ENCODE results near the gene ARSI.

ARSI gene

DNA sequence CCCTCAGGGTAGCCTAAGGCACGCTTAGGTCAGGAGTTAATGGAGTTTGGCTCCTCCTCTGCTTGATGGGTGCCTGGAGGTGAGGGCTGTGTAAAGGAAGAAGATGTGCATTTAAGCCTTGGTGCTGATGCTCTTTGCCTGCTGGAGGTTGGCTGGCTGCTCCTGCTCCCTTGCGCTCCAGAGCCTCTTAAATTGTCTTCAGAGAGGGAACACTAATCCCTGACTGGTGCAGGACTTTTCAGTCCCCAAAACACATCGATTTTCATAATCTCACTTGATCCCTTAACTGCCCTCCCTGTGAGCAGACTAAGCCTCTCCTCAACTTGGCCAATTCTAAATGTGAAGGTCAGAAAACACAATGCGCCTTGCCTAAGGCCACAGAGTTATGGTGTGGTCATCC lies 38.6 kb upstream of the ARSI start:
- DNase-seq (ENCODE audit: low read depth in 1 of 2, low spot score in 1 of 2): no peak
- TF ChIP-seq GABPA (IDR thresholded peaks at IDR 0.05; ENCODE audit: low read depth) (no peak), SPI1 (IDR thresholded peaks at IDR 0.05; ENCODE audit: borderline replicate concordance, low read depth) (no peak), POLR2AphosphoS5 (IDR thresholded peaks at IDR 0.05; ENCODE audit: low read depth) (no peak)
- TF ChIP-seq, protein P1, sequence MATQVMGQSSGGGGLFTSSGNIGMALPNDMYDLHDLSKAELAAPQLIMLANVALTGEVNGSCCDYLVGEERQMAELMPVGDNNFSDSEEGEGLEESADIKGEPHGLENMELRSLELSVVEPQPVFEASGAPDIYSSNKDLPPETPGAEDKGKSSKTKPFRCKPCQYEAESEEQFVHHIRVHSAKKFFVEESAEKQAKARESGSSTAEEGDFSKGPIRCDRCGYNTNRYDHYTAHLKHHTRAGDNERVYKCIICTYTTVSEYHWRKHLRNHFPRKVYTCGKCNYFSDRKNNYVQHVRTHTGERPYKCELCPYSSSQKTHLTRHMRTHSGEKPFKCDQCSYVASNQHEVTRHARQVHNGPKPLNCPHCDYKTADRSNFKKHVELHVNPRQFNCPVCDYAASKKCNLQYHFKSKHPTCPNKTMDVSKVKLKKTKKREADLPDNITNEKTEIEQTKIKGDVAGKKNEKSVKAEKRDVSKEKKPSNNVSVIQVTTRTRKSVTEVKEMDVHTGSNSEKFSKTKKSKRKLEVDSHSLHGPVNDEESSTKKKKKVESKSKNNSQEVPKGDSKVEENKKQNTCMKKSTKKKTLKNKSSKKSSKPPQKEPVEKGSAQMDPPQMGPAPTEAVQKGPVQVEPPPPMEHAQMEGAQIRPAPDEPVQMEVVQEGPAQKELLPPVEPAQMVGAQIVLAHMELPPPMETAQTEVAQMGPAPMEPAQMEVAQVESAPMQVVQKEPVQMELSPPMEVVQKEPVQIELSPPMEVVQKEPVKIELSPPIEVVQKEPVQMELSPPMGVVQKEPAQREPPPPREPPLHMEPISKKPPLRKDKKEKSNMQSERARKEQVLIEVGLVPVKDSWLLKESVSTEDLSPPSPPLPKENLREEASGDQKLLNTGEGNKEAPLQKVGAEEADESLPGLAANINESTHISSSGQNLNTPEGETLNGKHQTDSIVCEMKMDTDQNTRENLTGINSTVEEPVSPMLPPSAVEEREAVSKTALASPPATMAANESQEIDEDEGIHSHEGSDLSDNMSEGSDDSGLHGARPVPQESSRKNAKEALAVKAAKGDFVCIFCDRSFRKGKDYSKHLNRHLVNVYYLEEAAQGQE (IDR thresholded peaks at IDR 0.05; ENCODE audit: insufficient replicate concordance, low read depth): no peak
- TF ChIP-seq, protein P2, sequence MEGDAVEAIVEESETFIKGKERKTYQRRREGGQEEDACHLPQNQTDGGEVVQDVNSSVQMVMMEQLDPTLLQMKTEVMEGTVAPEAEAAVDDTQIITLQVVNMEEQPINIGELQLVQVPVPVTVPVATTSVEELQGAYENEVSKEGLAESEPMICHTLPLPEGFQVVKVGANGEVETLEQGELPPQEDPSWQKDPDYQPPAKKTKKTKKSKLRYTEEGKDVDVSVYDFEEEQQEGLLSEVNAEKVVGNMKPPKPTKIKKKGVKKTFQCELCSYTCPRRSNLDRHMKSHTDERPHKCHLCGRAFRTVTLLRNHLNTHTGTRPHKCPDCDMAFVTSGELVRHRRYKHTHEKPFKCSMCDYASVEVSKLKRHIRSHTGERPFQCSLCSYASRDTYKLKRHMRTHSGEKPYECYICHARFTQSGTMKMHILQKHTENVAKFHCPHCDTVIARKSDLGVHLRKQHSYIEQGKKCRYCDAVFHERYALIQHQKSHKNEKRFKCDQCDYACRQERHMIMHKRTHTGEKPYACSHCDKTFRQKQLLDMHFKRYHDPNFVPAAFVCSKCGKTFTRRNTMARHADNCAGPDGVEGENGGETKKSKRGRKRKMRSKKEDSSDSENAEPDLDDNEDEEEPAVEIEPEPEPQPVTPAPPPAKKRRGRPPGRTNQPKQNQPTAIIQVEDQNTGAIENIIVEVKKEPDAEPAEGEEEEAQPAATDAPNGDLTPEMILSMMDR (IDR thresholded peaks at IDR 0.05; ENCODE audit: insufficient read depth, low read length): no peak
- no peak overlapping the region for H3K4me3 ChIP-seq (replicated peaks; ENCODE audit: insufficient read depth, low read length)
- no peak overlapping the region for H3K27ac ChIP-seq (replicated peaks)
- no peaks in the 10 kb centered on the region for H3K27me3 ChIP-seq (ENCODE audit: insufficient read depth, poor library complexity, severe bottlenecking)

DNA sequence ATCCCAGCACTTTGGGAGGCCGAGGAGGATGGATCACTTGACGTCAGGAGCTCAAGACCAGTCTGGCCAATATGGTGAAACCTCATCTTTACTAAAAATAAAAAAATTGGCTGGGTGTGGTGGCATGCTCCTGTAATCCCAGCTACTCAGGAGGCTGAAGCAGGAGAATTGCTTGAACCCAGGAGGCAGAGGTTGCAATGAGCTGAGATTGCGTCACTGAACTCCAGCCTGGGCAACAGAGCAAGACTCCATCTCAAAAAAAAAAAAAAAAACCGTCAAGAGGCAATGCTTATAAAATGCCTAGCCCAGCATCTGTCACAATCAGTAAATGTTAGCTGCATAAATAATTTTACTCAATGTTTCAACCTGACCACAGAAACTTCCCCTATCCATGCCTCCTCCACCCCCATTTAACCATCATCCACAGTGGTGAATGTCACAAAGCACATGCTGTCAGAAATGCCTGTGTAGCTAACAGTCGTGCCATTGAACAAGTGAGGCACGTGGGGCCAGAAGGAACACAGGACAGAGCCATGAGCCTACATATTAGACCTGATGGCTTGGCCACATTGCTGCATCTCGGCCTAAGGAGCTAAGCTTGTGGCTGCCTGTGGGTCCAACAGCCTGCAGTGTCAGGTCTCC lies 38.0 kb upstream of the ARSI start:
- H3K4me3 ChIP-seq (replicated peaks; ENCODE audit: insufficient read depth, low read length): no peak overlapping the region
- H3K27ac ChIP-seq (replicated peaks): no peak overlapping the region
- no peaks in the 10 kb centered on the region for H3K27me3 ChIP-seq (ENCODE audit: insufficient read depth, poor library complexity, severe bottlenecking)
- TF ChIP-seq GABPA (IDR thresholded peaks at IDR 0.05; ENCODE audit: low read depth) (no peak), SPI1 (IDR thresholded peaks at IDR 0.05; ENCODE audit: borderline replicate concordance, low read depth) (no peak), POLR2AphosphoS5 (IDR thresholded peaks at IDR 0.05; ENCODE audit: low read depth) (no peak)
- TF ChIP-seq, protein P1 (IDR thresholded peaks at IDR 0.05; ENCODE audit: insufficient replicate concordance, low read depth): no peak
- TF ChIP-seq, protein P2 (IDR thresholded peaks at IDR 0.05; ENCODE audit: insufficient read depth, low read length): no peak
- peak in 1 of 2 experiments; percentile 33 for DNase-seq (ENCODE audit: low read depth in 1 of 2, low spot score in 1 of 2)

DNA sequence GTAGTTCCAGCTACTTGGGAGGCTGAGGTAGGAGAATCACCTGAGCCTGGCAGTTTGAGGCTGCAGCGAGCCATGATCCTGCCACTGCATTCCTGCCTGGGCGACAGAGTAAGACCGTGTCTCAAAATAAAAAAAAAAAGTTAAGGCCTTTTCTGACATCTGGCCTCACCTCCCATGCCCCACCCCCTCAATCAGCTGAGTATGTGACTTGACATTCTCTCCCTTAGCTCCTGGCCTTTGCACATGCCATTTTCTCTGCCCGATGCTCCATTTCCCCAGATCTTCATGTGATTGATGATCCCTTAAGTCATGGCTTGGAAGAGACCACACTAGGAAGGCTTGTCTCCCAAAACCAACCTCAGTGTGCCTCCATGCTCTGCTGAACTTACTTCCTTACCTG lies 37.1 kb upstream of the ARSI start:
- TF ChIP-seq GABPA (IDR thresholded peaks at IDR 0.05; ENCODE audit: low read depth) (no peak), POLR2AphosphoS5 (IDR thresholded peaks at IDR 0.05; ENCODE audit: low read depth) (no peak), SPI1 (IDR thresholded peaks at IDR 0.05; ENCODE audit: borderline replicate concordance, low read depth) (no peak)
- TF ChIP-seq, protein P2 (IDR thresholded peaks at IDR 0.05; ENCODE audit: insufficient read depth, low read length): no peak
- TF ChIP-seq, protein P1 (IDR thresholded peaks at IDR 0.05; ENCODE audit: insufficient replicate concordance, low read depth): no peak
- no peak for DNase-seq (ENCODE audit: low read depth in 1 of 2, low spot score in 1 of 2)
- Histone ChIP-seq H3K27ac (replicated peaks) (no peak overlapping the region), H3K4me3 (replicated peaks; ENCODE audit: insufficient read depth, low read length) (no peak overlapping the region), H3K27me3 (ENCODE audit: insufficient read depth, poor library complexity, severe bottlenecking) (no peaks in the 10 kb centered on the region)
